ENCODE results near the gene SMG1.
"Not testable (repeated sequence)": the region's sequence is repeated elsewhere in the genome, so short reads cannot be mapped to it uniquely, and the experiment has no call there.

- not testable (repeated sequence) for TF ChIP-seq POLR2A (IDR thresholded peaks at IDR 0.05; ENCODE audit: low read length); GATA1 (IDR thresholded peaks at IDR 0.05; ENCODE audit: low read depth, low read length)
These were observed 3.1 kb downstream of the SMG1 start for GRCh38 chr16:18923124-18923523.

All from erythroblast (primary cell).